A673 (cell line): Measurements from ENCODE around the gene SLC6A18. TPM values are rescaled to one million over a fixed set of nuclear protein-coding genes. Genes with fewer than 3 reads are reported as not detected.

ENCODE experiments used
- BruUV-seq: library from RNA; stranded (reverse); fragments of 400-500 nt; replicated peaks from 2 replicates; lab custom pipeline; 2021; lab: Mats Ljungman, UMichigan
- CTCF ChIA-PET: fragments of 300-600 bp; sonication (Branson Sonifier 250); formaldehyde crosslinking; loops from one replicate; lab custom pipeline; 2022; ENCODE audit warnings: antibody characterized with exemption; lab: Charles Lee
- POLR2A ChIA-PET: fragments of 300-600 bp; sonication (Branson Sonifier 250); formaldehyde crosslinking; loops from one replicate; lab custom pipeline; 2022; ENCODE audit warnings: antibody characterized with exemption; ENCODE audit not compliant: low non-redundant PET; lab: Charles Lee
- DNase-seq: peaks from one replicate; pipeline ENCODE4 v3.0.0-alpha.2; 2015; ENCODE audit warnings: low spot score
- H3K27ac ChIP-seq: fragments of 200-600 bp; sonication (generic); 2 replicates; pipeline ENCODE4 v1.5.1; 2016; ENCODE audit warnings: mixed run types, low read depth, mild to moderate bottlenecking, mixed read lengths, antibody characterized with exemption, low read length; ENCODE audit not compliant: poor library complexity, severe bottlenecking
- H3K27me3 ChIP-seq: fragments of 200-600 bp; sonication (generic); replicated peaks from 2 replicates; pipeline ENCODE4 v1.6.1; 2017; ENCODE audit warnings: mixed run types, low read depth, mild to moderate bottlenecking, mixed read lengths, antibody characterized with exemption, low read length; ENCODE audit not compliant: insufficient read depth, poor library complexity
- H3K36me3 ChIP-seq: fragments of 200-600 bp; sonication (generic); 2 replicates; pipeline ENCODE4 v1.6.1; 2016; ENCODE audit warnings: mixed run types, mild to moderate bottlenecking, mixed read lengths, antibody characterized with exemption, low read length; ENCODE audit not compliant: insufficient read depth, poor library complexity, severe bottlenecking
- H3K4me1 ChIP-seq: fragments of 200-600 bp; sonication (generic); 2 replicates; pipeline ENCODE4 v1.6.1; 2017; ENCODE audit warnings: mixed run types, mild to moderate bottlenecking, mixed read lengths, antibody characterized with exemption, low read length; ENCODE audit not compliant: insufficient read depth, poor library complexity, severe bottlenecking
- H3K4me3 ChIP-seq: fragments of 200-600 bp; sonication (generic); 2 replicates; pipeline ENCODE4 v1.5.1; 2016; ENCODE audit warnings: low read depth, mixed run types, mild to moderate bottlenecking, mixed read lengths, low read length; ENCODE audit not compliant: poor library complexity, severe bottlenecking
- H3K9me3 ChIP-seq: fragments of 200-600 bp; sonication (generic); 2 replicates; pipeline ENCODE4 v1.6.1; 2016; ENCODE audit warnings: mixed run types, low read depth, mild to moderate bottlenecking, mixed read lengths, antibody characterized with exemption, low read length; ENCODE audit not compliant: poor library complexity, severe bottlenecking
- EZH2 ChIP-seq: fragments of 200-600 bp; sonication (generic); IDR thresholded peaks from 2 replicates; pipeline ENCODE4 v1.6.1; 2017; ENCODE audit warnings: borderline replicate concordance, low read depth, mild to moderate bottlenecking, mixed read lengths, antibody characterized with exemption, low read length; ENCODE audit not compliant: poor library complexity, severe bottlenecking
- intact Hi-C: fragments of 100-400 bp; cut with micrococcal nuclease; formaldehyde crosslinking; loops from one replicate; pipeline ENCODE4 v1.10.0; 2022; ENCODE audit not compliant: unreplicated experiment
- total RNA-seq: library from RNA; stranded (reverse); gene quantifications from 2 replicates; pipeline ENCODE4 v1.2.3, GENCODE V29; 2021
- TF ChIP-seq, protein P1 (sequence below): fragments of 300-800, 200-600 bp; sonication (generic); conservative IDR thresholded peaks from 2 replicates; pipeline ENCODE4 v1.5.1; 2017; ENCODE audit warnings: low read depth, mild to moderate bottlenecking, antibody characterized with exemption, low read length, moderate library complexity, mixed read lengths

SLC6A18 gene
- total RNA-seq, 1 experiment from 2014 or later: not detected

DNA sequence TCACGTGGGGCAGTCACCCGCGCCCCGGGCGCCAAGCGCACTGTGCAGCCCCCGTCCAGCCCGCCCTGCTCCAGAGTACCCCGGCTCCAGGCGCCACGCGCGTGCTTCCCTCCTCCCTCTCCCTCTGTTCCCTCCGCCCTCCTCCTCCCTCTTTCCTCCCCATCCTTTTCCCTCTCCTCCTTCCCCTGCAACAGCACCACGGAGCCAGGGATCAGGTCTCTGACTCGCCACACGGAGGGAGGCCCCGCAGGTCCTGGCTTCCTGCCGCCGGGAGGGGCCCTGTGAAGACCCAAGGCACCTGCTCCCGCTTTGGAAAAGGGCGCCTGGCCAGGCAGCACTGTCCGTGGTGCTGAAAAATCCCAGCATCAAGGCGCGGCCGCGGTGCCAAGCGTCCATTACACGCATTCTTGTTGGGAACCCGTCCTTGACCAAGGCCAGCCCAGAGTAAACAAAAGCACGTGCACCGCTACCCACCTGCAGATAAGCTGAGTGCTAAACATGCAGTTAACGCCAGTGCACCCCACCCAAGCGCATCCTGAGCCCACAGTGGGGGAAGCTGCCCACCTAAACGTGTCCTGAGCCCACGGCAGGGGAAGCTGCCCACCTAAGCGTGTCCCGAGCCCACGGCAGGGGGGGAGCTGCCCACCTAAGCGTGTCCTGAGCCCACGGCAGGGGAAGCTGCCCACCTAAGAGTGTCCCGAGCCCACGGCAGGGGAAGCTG is 21.7 kb downstream of the SLC6A18 start:
- Histone ChIP-seq H3K27me3 (peaks cover 68% of the 10 kb centered on the region), H3K9me3 (no peaks in the 10 kb centered on the region), H3K36me3 (no peaks in the 10 kb centered on the region), H3K4me3 (no peak overlapping the region), H3K4me1 (no peaks in the 10 kb centered on the region), H3K27ac (no peak overlapping the region)
- intact Hi-C loops: no loop called here
- ChIA-PET CTCF (interaction anchor here (0.5 kb wide), 1 partner anchor 331 kb away, joined by 3 read pairs; no protein-coding TSS in a partner anchor), POLR2A (interaction anchor here (0.7 kb wide), 1 partner anchor 9 kb away, joined by 3 read pairs; no protein-coding TSS in a partner anchor)
- no TSS peak for BruUV-seq
- no peak for TF ChIP-seq EZH2
- TF ChIP-seq, protein P1, sequence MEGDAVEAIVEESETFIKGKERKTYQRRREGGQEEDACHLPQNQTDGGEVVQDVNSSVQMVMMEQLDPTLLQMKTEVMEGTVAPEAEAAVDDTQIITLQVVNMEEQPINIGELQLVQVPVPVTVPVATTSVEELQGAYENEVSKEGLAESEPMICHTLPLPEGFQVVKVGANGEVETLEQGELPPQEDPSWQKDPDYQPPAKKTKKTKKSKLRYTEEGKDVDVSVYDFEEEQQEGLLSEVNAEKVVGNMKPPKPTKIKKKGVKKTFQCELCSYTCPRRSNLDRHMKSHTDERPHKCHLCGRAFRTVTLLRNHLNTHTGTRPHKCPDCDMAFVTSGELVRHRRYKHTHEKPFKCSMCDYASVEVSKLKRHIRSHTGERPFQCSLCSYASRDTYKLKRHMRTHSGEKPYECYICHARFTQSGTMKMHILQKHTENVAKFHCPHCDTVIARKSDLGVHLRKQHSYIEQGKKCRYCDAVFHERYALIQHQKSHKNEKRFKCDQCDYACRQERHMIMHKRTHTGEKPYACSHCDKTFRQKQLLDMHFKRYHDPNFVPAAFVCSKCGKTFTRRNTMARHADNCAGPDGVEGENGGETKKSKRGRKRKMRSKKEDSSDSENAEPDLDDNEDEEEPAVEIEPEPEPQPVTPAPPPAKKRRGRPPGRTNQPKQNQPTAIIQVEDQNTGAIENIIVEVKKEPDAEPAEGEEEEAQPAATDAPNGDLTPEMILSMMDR: no peak
- DNase-seq: peak; percentile 61

- TF ChIP-seq EZH2: no peak
- TF ChIP-seq, protein P1: no peak
- CTCF ChIA-PET: no interaction called here
Observed at GRCh38 chr5:1247811-1248210, 22.6 kb downstream of the SLC6A18 start.

DNA sequence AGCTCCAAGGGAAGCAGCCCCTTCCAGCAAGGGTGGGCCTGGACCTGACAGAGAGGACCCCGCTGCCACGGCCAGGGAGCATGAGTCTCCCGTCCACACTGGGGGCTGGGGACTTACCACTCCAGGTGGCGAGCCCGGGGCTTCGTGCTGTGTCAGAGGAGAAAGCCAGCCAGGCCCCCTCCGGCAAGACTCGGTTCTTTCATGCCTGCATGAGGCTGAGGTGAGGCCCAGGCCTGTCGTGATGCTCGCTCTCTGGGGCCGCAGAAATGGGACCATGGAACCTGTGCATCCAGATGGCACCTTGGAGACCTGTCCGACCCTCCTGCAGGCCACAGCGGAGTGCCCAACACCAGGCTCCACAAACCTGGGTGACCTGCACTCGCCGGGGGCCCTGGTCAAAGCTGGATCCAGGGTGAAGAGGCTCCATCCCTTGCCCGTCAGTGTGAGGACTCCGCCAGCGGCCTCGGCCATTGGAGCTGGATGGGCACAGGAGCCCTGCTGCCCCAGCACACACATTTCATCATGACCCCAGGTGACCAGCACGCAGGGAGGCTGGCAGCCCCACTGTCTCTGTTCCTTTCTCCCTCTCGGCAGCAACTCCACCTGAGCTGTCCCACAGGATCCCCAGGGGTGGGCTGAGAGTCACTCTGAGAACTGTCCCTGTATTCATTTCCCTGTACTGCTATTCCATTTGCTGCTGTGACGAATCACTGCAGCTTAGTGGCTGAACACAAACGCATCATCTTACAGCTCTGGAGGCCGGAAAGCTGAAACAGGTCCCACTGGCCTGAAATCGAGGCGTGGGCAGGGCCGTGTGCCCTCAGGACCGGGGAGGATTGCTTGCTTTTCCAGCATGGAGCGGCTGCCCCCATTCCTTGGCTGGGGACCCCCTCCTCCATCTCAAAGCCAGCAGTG is 24.4 kb downstream of the SLC6A18 start:
- no peak overlapping the region for H3K27ac ChIP-seq
- no peak for TF ChIP-seq EZH2
- TF ChIP-seq, protein P1: no peak
- DNase-seq: no peak
- POLR2A ChIA-PET: no interaction called here
- BruUV-seq: no TSS peak
- H3K9me3 ChIP-seq: no peaks in the 10 kb centered on the region
- peaks cover 45% of the 10 kb centered on the region for H3K27me3 ChIP-seq
- H3K4me1 ChIP-seq: no peaks in the 10 kb centered on the region
- no peak overlapping the region for H3K4me3 ChIP-seq
- intact Hi-C loops: no loop called here
- H3K36me3 ChIP-seq: no peaks in the 10 kb centered on the region
- CTCF ChIA-PET: no interaction called here

More at GRCh38 chr5:1247811-1248210, 22.6 kb downstream of the SLC6A18 start:
- BruUV-seq: no TSS peak
- Histone ChIP-seq H3K36me3 (no peaks in the 10 kb centered on the region), H3K9me3 (no peaks in the 10 kb centered on the region), H3K27me3 (peaks cover 61% of the 10 kb centered on the region), H3K4me1 (no peaks in the 10 kb centered on the region), H3K27ac (no peak overlapping the region), H3K4me3 (no peak overlapping the region)
- DNase-seq: no peak
- POLR2A ChIA-PET: no interaction called here
- intact Hi-C loops: no loop called here
